WTC11 (cell line): Measurements from ENCODE around the gene CHTF8. TPM values are rescaled to one million over a fixed set of nuclear protein-coding genes. Genes with fewer than 3 reads are reported as not detected.

Experiments used
- AFF4 ChIP-seq: sonication (generic); formaldehyde crosslinking; IDR thresholded peaks from 2 replicates; pipeline ENCODE4 v1.8.1; 2023; ENCODE audit warnings: mild to moderate bottlenecking, missing genetic modification reagents, borderline replicate concordance
- AR ChIP-seq: fragments of 250-450 bp; sonication (Bioruptor Pico); IDR thresholded peaks from 2 replicates; pipeline ENCODE4 v1.9.0; 2021; ENCODE audit warnings: mild to moderate bottlenecking
- ATF1 ChIP-seq: sonication (generic); formaldehyde crosslinking; IDR thresholded peaks from 2 replicates; pipeline ENCODE4 v1.8.1; 2023; ENCODE audit warnings: mild to moderate bottlenecking, moderate library complexity, missing genetic modification reagents
- ETV6 ChIP-seq: sonication (generic); formaldehyde crosslinking; IDR thresholded peaks from 2 replicates; pipeline ENCODE4 v1.8.1; 2022; ENCODE audit warnings: mild to moderate bottlenecking, missing genetic modification reagents
- GABPB1 ChIP-seq: sonication (generic); formaldehyde crosslinking; IDR thresholded peaks from 2 replicates; pipeline ENCODE4 v1.8.1; 2023; ENCODE audit warnings: mild to moderate bottlenecking, missing genetic modification reagents
- GTF2I ChIP-seq: fragments of 250-450 bp; sonication (Bioruptor Pico); conservative IDR thresholded peaks from 2 replicates; pipeline ENCODE4 v1.4.0; 2021; ENCODE audit warnings: mild to moderate bottlenecking
- IRF1 ChIP-seq: sonication (generic); formaldehyde crosslinking; IDR thresholded peaks from 2 replicates; pipeline ENCODE4 v1.8.0; 2023; ENCODE audit warnings: missing genetic modification reagents
- MYBL2 ChIP-seq: sonication (generic); formaldehyde crosslinking; IDR thresholded peaks from 2 replicates; pipeline ENCODE4 v1.8.1; 2023; ENCODE audit warnings: mild to moderate bottlenecking, moderate library complexity, missing genetic modification reagents
- NFE2L1 ChIP-seq: sonication (generic); formaldehyde crosslinking; IDR thresholded peaks from 2 replicates; pipeline ENCODE4 v1.8.1; 2023; ENCODE audit warnings: missing genetic modification reagents
- NR3C1 ChIP-seq: sonication (generic); formaldehyde crosslinking; conservative IDR thresholded peaks from 2 replicates; pipeline ENCODE4 v1.8.1; 2023; ENCODE audit warnings: low read depth, mild to moderate bottlenecking, missing genetic modification reagents
- OVOL2 ChIP-seq: fragments of 250-450 bp; sonication (Bioruptor Pico); IDR thresholded peaks from 2 replicates; pipeline ENCODE4 v1.9.0; 2021; ENCODE audit warnings: mild to moderate bottlenecking, borderline replicate concordance
- SOX15 ChIP-seq: fragments of 250-450 bp; sonication (Bioruptor Pico); IDR thresholded peaks from 2 replicates; pipeline ENCODE4 v1.9.0; 2021; ENCODE audit warnings: mild to moderate bottlenecking
- SP1 ChIP-seq: sonication (generic); formaldehyde crosslinking; conservative IDR thresholded peaks from 2 replicates; pipeline ENCODE4 v1.8.1; 2022; ENCODE audit warnings: missing genetic modification reagents
- TEAD1 ChIP-seq: sonication (generic); formaldehyde crosslinking; IDR thresholded peaks from 2 replicates; pipeline ENCODE4 v1.8.0; 2022; ENCODE audit warnings: mild to moderate bottlenecking, missing genetic modification reagents
- TEAD4 ChIP-seq: sonication (generic); formaldehyde crosslinking; IDR thresholded peaks from 2 replicates; pipeline ENCODE4 v1.8.0; 2022; ENCODE audit warnings: mild to moderate bottlenecking, missing genetic modification reagents
- USF2 ChIP-seq: sonication (generic); formaldehyde crosslinking; IDR thresholded peaks from 2 replicates; pipeline ENCODE4 v1.8.1; 2023; ENCODE audit warnings: mild to moderate bottlenecking, missing genetic modification reagents, moderate library complexity
- ZBTB21 ChIP-seq: sonication (generic); formaldehyde crosslinking; IDR thresholded peaks from 2 replicates; pipeline ENCODE4 v1.8.1; 2023; ENCODE audit warnings: mild to moderate bottlenecking, missing genetic modification reagents, borderline replicate concordance
- ZNF138 ChIP-seq: sonication (generic); formaldehyde crosslinking; conservative IDR thresholded peaks from 2 replicates; pipeline ENCODE4 v1.8.1; 2022; ENCODE audit warnings: mild to moderate bottlenecking, moderate library complexity, missing genetic modification reagents
- total RNA-seq: library from RNA; stranded (reverse); gene quantifications from 3 replicates; pipeline ENCODE4 v1.2.3, GENCODE V29; 2021
- TF ChIP-seq, protein P1 (sequence below): sonication (generic); formaldehyde crosslinking; IDR thresholded peaks from 2 replicates; pipeline ENCODE4 v1.8.1; 2022; ENCODE audit warnings: mild to moderate bottlenecking, moderate library complexity, missing genetic modification reagents
- TF ChIP-seq, protein P2 (sequence below): sonication (generic); formaldehyde crosslinking; IDR thresholded peaks from 2 replicates; pipeline ENCODE4 v1.8.0; 2022; ENCODE audit warnings: mild to moderate bottlenecking, missing genetic modification reagents

The CHTF8 gene
- total RNA-seq, 1 experiment from 2014 or later = 115 TPM

- TF ChIP-seq AR (no peak), OVOL2 (no peak), TEAD4 (CRISPR knock-in tag) (no peak), ZNF138 (no peak), ETV6 (peak; percentile 84), ZBTB21 (CRISPR knock-in tag) (0 out of 2 replicates have a peak, but pooled peaks have one; percentile 62), NR3C1 (CRISPR knock-in tag) (0 out of 2 replicates have a peak, but pooled peaks have one; percentile 41), SOX15 (CRISPR knock-in tag) (no peak), NFE2L1 (CRISPR knock-in tag) (peak; percentile 74), TEAD1 (CRISPR knock-in tag) (peak; percentile 72), GTF2I (CRISPR knock-in tag) (no peak), GABPB1 (peak; percentile 38; the same call in 1 of the 2 replicates), MYBL2 (peak; percentile 81; the same call in 1 of the 2 replicates), IRF1 (CRISPR knock-in tag) (0 out of 2 replicates have a peak, but pooled peaks have one; percentile 18), SP1 (CRISPR knock-in tag) (peak; percentile 69), USF2 (CRISPR knock-in tag) (peak; percentile 81), ATF1 (CRISPR knock-in tag) (no peak), AFF4 (CRISPR knock-in tag) (no peak)
- TF ChIP-seq, protein P1, sequence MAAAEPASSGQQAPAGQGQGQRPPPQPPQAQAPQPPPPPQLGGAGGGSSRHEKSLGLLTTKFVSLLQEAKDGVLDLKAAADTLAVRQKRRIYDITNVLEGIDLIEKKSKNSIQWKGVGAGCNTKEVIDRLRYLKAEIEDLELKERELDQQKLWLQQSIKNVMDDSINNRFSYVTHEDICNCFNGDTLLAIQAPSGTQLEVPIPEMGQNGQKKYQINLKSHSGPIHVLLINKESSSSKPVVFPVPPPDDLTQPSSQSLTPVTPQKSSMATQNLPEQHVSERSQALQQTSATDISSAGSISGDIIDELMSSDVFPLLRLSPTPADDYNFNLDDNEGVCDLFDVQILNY (CRISPR knock-in tag) = 0 out of 2 replicates have a peak, but pooled peaks have one; percentile 46
- TF ChIP-seq, protein P2, sequence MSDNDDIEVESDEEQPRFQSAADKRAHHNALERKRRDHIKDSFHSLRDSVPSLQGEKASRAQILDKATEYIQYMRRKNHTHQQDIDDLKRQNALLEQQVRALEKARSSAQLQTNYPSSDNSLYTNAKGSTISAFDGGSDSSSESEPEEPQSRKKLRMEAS (CRISPR knock-in tag) = peak; percentile 91
Measured at GRCh38 chr16:69132424-69133252, at the start of gene CHTF8, which contains the start of gene UTP4 (continued).
